ENCODE results near the gene RSRC2. TPM values are rescaled to one million over a fixed set of nuclear protein-coding genes. Genes with fewer than 3 reads are reported as not detected.

Gene RSRC2
- total RNA-seq, 4 donors from 2014 or later: 51.2 to 83.2 (median 79.4) TPM

DNA sequence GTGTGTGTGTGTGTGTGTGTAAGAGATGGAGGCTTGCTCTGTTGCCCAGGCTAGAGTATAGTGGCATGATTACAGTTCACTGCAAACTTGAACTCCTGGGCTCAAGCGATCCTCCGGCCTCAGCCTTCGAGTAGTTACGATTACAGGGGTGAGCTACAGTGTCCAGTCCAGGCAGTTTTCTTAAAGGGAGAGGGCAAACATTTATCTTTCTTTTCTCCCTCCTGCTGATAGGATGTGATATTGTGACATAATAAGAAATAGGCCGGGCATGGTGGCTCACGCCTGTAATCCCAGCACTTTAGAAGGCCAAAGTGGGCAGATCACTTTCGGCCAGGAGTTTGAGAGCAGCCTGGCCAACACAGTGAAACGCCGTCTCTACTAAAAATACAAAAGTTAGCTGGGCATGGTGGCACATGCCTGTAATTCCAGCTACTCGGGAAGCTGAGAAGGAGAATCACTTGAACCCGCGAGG lies 72.5 kb downstream of the RSRC2 start:
- H3K9me3 ChIP-seq: no peaks in the 10 kb centered on the region
- no peak overlapping the region for H3K4me3 ChIP-seq
- intact Hi-C loops (cut with DNase I; ENCODE audit: low total_unique reads): no loop called here
- no peaks in the 10 kb centered on the region for H3K27me3 ChIP-seq
- H3K27ac ChIP-seq: no peak overlapping the region
- no peaks in the 10 kb centered on the region for H3K36me3 ChIP-seq
- no peaks in the 10 kb centered on the region for H3K4me1 ChIP-seq
- no peak for DNase-seq
- TF ChIP-seq, protein P1, sequence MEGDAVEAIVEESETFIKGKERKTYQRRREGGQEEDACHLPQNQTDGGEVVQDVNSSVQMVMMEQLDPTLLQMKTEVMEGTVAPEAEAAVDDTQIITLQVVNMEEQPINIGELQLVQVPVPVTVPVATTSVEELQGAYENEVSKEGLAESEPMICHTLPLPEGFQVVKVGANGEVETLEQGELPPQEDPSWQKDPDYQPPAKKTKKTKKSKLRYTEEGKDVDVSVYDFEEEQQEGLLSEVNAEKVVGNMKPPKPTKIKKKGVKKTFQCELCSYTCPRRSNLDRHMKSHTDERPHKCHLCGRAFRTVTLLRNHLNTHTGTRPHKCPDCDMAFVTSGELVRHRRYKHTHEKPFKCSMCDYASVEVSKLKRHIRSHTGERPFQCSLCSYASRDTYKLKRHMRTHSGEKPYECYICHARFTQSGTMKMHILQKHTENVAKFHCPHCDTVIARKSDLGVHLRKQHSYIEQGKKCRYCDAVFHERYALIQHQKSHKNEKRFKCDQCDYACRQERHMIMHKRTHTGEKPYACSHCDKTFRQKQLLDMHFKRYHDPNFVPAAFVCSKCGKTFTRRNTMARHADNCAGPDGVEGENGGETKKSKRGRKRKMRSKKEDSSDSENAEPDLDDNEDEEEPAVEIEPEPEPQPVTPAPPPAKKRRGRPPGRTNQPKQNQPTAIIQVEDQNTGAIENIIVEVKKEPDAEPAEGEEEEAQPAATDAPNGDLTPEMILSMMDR (IDR thresholded peaks at IDR 0.05): no peak
- TF ChIP-seq POLR2A (IDR thresholded peaks at IDR 0.05): no peak

Small RNA genes within 50 kb of the gene (small RNA-seq; reads per million reads assigned to genes)
- gene AC026333.1 (not detected), gene RF00411 (not detected)

Other genes with a start within 250 kb of the RSRC2 start
- gene CLIP1, start 104.3 kb downstream of the RSRC2 start, total RNA-seq: 100 to 1,000 TPM in 2 of 4 donors, 10 to 100 TPM in 2; 48.2 to 134 (median 96.8) TPM
- gene ZCCHC8, start 26.0 kb downstream of the RSRC2 start, total RNA-seq: 10 to 100 TPM; 13.5 to 43.3 (median 25.8) TPM
- gene KNTC1, start 313 bp upstream of the RSRC2 start, total RNA-seq: 10 to 100 TPM in 3 of 4 donors, 1 to 10 TPM in 1; 7.4 to 61.5 (median 13.9) TPM
- gene HCAR2, start 176.4 kb upstream of the RSRC2 start, total RNA-seq: not detected
- gene HCAR3, start 189.9 kb upstream of the RSRC2 start, total RNA-seq: not detected
- gene HCAR1, start 203.9 kb upstream of the RSRC2 start, total RNA-seq: 1 to 10 TPM in 1 of 4 donors, under 1 TPM in 1, not detected in 2; 0.18 to 3.3 TPM
- gene DENR, start 225.9 kb upstream of the RSRC2 start, total RNA-seq: 10 to 100 TPM; 13.1 to 50.0 (median 33.8) TPM
- 1 to 10 TPM in 2 of 4 donors, under 1 TPM in 2; 0.26 to 2.4 (median 1.1) TPM for gene CCDC62, start 247.6 kb upstream of the RSRC2 start, total RNA-seq